ENCODE data around the gene CLTCL1. TPM values are rescaled to one million over a fixed set of nuclear protein-coding genes. Genes with fewer than 3 reads are reported as not detected.

Gene CLTCL1
- total RNA-seq, 1 experiment from 2014 or later, result 7.5 TPM

GRCh38 chr22:19225560-19225959 lies 66.0 kb downstream of the CLTCL1 start:
- no peak for DNase-seq
- no peak overlapping the region for H3K27ac ChIP-seq
- H3K4me1 ChIP-seq, result no peaks in the 10 kb centered on the region
- H3K36me3 ChIP-seq, result peaks cover 15% of the 10 kb centered on the region
- H3K4me3 ChIP-seq, result no peak overlapping the region
- no peaks in the 10 kb centered on the region for H3K27me3 ChIP-seq
- no peaks in the 10 kb centered on the region for H3K9me3 ChIP-seq (replicated peaks)

GRCh38 chr22:19224985-19225384 lies 66.5 kb downstream of the CLTCL1 start:
- no peak for DNase-seq
- H3K4me3 ChIP-seq, result no peak overlapping the region
- H3K4me1 ChIP-seq, result no peaks in the 10 kb centered on the region
- H3K27me3 ChIP-seq, result no peaks in the 10 kb centered on the region
- H3K36me3 ChIP-seq, result peaks cover 13% of the 10 kb centered on the region
- no peak overlapping the region for H3K27ac ChIP-seq
- no peaks in the 10 kb centered on the region for H3K9me3 ChIP-seq (replicated peaks)

- Histone ChIP-seq H3K4me1 (no peaks in the 10 kb centered on the region), H3K9me3 (replicated peaks) (no peaks in the 10 kb centered on the region), H3K27ac (no peak overlapping the region), H3K4me3 (no peak overlapping the region), H3K27me3 (no peaks in the 10 kb centered on the region), H3K36me3 (peaks cover 13% of the 10 kb centered on the region)
- DNase-seq, result no peak
Observed at GRCh38 chr22:19224557-19224956, 67.0 kb downstream of the CLTCL1 start.

- Histone ChIP-seq H3K4me1 (no peaks in the 10 kb centered on the region), H3K27me3 (no peaks in the 10 kb centered on the region), H3K4me3 (no peak overlapping the region), H3K27ac (no peak overlapping the region), H3K36me3 (peaks cover 10% of the 10 kb centered on the region), H3K9me3 (replicated peaks) (no peaks in the 10 kb centered on the region)
- DNase-seq, result no peak
Observed at GRCh38 chr22:19223617-19224016, 67.9 kb downstream of the CLTCL1 start.

GRCh38 chr22:19223110-19223509 lies 68.4 kb downstream of the CLTCL1 start:
- Histone ChIP-seq H3K4me1 (peaks cover 4% of the 10 kb centered on the region), H3K9me3 (replicated peaks) (no peaks in the 10 kb centered on the region), H3K36me3 (peaks cover 9% of the 10 kb centered on the region), H3K4me3 (no peak overlapping the region), H3K27ac (no peak overlapping the region), H3K27me3 (no peaks in the 10 kb centered on the region)
- DNase-seq, result no peak

- peaks cover 6% of the 10 kb centered on the region for H3K36me3 ChIP-seq
- H3K27ac ChIP-seq, result no peak overlapping the region
- H3K9me3 ChIP-seq (replicated peaks), result no peaks in the 10 kb centered on the region
- H3K4me1 ChIP-seq, result peaks cover 8% of the 10 kb centered on the region
- H3K4me3 ChIP-seq, result no peak overlapping the region
- DNase-seq, result no peak
- no peaks in the 10 kb centered on the region for H3K27me3 ChIP-seq
Observed at GRCh38 chr22:19222242-19223005, 69.1 kb downstream of the CLTCL1 start.

- Histone ChIP-seq H3K27ac (no peak overlapping the region), H3K36me3 (peaks cover 3% of the 10 kb centered on the region), H3K9me3 (replicated peaks) (no peaks in the 10 kb centered on the region), H3K27me3 (no peaks in the 10 kb centered on the region), H3K4me1 (peaks cover 8% of the 10 kb centered on the region), H3K4me3 (no peak overlapping the region)
- no peak for DNase-seq
Observed at GRCh38 chr22:19220867-19221266, 70.7 kb downstream of the CLTCL1 start.

- no peaks in the 10 kb centered on the region for H3K27me3 ChIP-seq
- no peak overlapping the region for H3K27ac ChIP-seq
- peaks cover 8% of the 10 kb centered on the region for H3K4me1 ChIP-seq
- H3K36me3 ChIP-seq, result peaks cover 5% of the 10 kb centered on the region; the same call in 1 of the 2 replicates
- peak in 1 of 2 experiments; percentile 9 for DNase-seq
- H3K9me3 ChIP-seq (replicated peaks), result no peaks in the 10 kb centered on the region
- no peak overlapping the region for H3K4me3 ChIP-seq
Observed at GRCh38 chr22:19218541-19219233, 72.8 kb downstream of the CLTCL1 start.

- Histone ChIP-seq H3K9me3 (replicated peaks) (no peaks in the 10 kb centered on the region), H3K27me3 (no peaks in the 10 kb centered on the region), H3K4me1 (peaks cover 8% of the 10 kb centered on the region), H3K27ac (no peak overlapping the region), H3K4me3 (no peak overlapping the region), H3K36me3 (peaks cover 5% of the 10 kb centered on the region; the same call in 1 of the 2 replicates)
- DNase-seq, result no peak
Observed at GRCh38 chr22:19216579-19216978, 74.9 kb downstream of the CLTCL1 start.

- Histone ChIP-seq H3K9me3 (replicated peaks) (no peaks in the 10 kb centered on the region), H3K27me3 (no peaks in the 10 kb centered on the region), H3K4me3 (no peak overlapping the region), H3K4me1 (peaks cover 8% of the 10 kb centered on the region), H3K36me3 (peaks cover 5% of the 10 kb centered on the region; the same call in 1 of the 2 replicates), H3K27ac (no peak overlapping the region)
- no peak for DNase-seq
Observed at GRCh38 chr22:19215360-19215759, 76.2 kb downstream of the CLTCL1 start.

- H3K4me3 ChIP-seq, result no peak overlapping the region
- H3K36me3 ChIP-seq, result peaks cover 5% of the 10 kb centered on the region; the same call in 1 of the 2 replicates
- H3K9me3 ChIP-seq (replicated peaks), result no peaks in the 10 kb centered on the region
- no peaks in the 10 kb centered on the region for H3K27me3 ChIP-seq
- DNase-seq, result peak in 1 of 2 experiments; percentile 27
- peaks cover 8% of the 10 kb centered on the region for H3K4me1 ChIP-seq
- no peak overlapping the region for H3K27ac ChIP-seq
Observed at GRCh38 chr22:19214078-19214473, 77.4 kb downstream of the CLTCL1 start.

- no peak overlapping the region for H3K27ac ChIP-seq
- H3K4me3 ChIP-seq, result no peak overlapping the region
- peaks cover 8% of the 10 kb centered on the region for H3K4me1 ChIP-seq
- no peaks in the 10 kb centered on the region for H3K9me3 ChIP-seq (replicated peaks)
- no peaks in the 10 kb centered on the region for H3K27me3 ChIP-seq
- no peak for DNase-seq
- peaks cover 5% of the 10 kb centered on the region; the same call in 1 of the 2 replicates for H3K36me3 ChIP-seq
Observed at GRCh38 chr22:19213442-19214077, 78.0 kb downstream of the CLTCL1 start.

- Histone ChIP-seq H3K4me3 (no peak overlapping the region), H3K27ac (no peak overlapping the region), H3K9me3 (replicated peaks) (no peaks in the 10 kb centered on the region), H3K4me1 (peaks cover 3% of the 10 kb centered on the region), H3K27me3 (no peaks in the 10 kb centered on the region), H3K36me3 (peaks cover 5% of the 10 kb centered on the region; the same call in 1 of the 2 replicates)
- DNase-seq, result no peak
Observed at GRCh38 chr22:19213001-19213400, 78.5 kb downstream of the CLTCL1 start.

- DNase-seq, result no peak
- Histone ChIP-seq H3K27ac (no peak overlapping the region), H3K36me3 (peaks cover 5% of the 10 kb centered on the region; the same call in 1 of the 2 replicates), H3K4me1 (no peaks in the 10 kb centered on the region), H3K9me3 (replicated peaks) (no peaks in the 10 kb centered on the region), H3K27me3 (no peaks in the 10 kb centered on the region), H3K4me3 (no peak overlapping the region)
Observed at GRCh38 chr22:19212302-19212870, 79.1 kb downstream of the CLTCL1 start.

GRCh38 chr22:19210188-19210587 lies 81.3 kb downstream of the CLTCL1 start:
- H3K4me1 ChIP-seq, result no peaks in the 10 kb centered on the region
- H3K27me3 ChIP-seq, result no peaks in the 10 kb centered on the region
- H3K9me3 ChIP-seq (replicated peaks), result no peaks in the 10 kb centered on the region
- H3K27ac ChIP-seq, result no peak overlapping the region
- no peak for DNase-seq
- no peak overlapping the region for H3K4me3 ChIP-seq
- H3K36me3 ChIP-seq, result peaks cover 10% of the 10 kb centered on the region; the same call in 1 of the 2 replicates
